HEK293 (cell line): Measurements from ENCODE around the gene OCA2.

Source experiments
- CTCF ChIA-PET: fragments of 350-600 bp; formaldehyde crosslinking; extraction: SDS; loops from one replicate; lab custom pipeline; 2021; ENCODE audit warnings: antibody characterized with exemption; lab: Yijun Ruan, JAX
- POLR2A ChIA-PET: fragments of 300-600 bp; formaldehyde crosslinking; extraction: SDS; loops from one replicate; lab custom pipeline; 2020; ENCODE audit warnings: antibody characterized with exemption, inconsistent platforms; lab: Yijun Ruan, JAX
- H3K27ac ChIP-seq: fragments of 200-500 bp; sonication (Bioruptor generic); 2 replicates; pipeline ENCODE4 v1.5.1; 2014; ENCODE audit warnings: low read depth, low read length, control low read depth, inconsistent platforms; ENCODE audit errors: extremely low read depth
- H3K36me3 ChIP-seq, 2 experiments: fragments of 200-500 bp in 1 of 2; sonication (Bioruptor generic) in 1 of 2; 1 replicate in 1 of 2; 2 replicates in 1 of 2; pipeline ENCODE4 v1.5.1; 2014 to 2017; ENCODE audit warnings: inconsistent platforms in 2 of 2, low read length in 2 of 2; ENCODE audit not compliant: control insufficient read depth in 2 of 2, insufficient read depth in 1 of 2
- H3K4me1 ChIP-seq: fragments of 200-500 bp; sonication (Bioruptor generic); 2 replicates; pipeline ENCODE4 v1.5.1; 2014; ENCODE audit warnings: mild to moderate bottlenecking, low read length, inconsistent platforms; ENCODE audit not compliant: control insufficient read depth, insufficient read depth
- H3K4me3 ChIP-seq: 2 replicates; pipeline ENCODE4 v1.5.1; 2011; ENCODE audit warnings: low read depth, mild to moderate bottlenecking, control low read depth, low read length, moderate library complexity
- H3K9me3 ChIP-seq: fragments of 200-500 bp; sonication (Bioruptor generic); 2 replicates; pipeline ENCODE4 v1.5.1; 2014; ENCODE audit warnings: low read depth, low read length, inconsistent platforms; ENCODE audit not compliant: control insufficient read depth, insufficient read depth
- EGR2 ChIP-seq: fragments of 450-650 bp; formaldehyde crosslinking; IDR thresholded peaks from 2 replicates; pipeline ENCODE4 v1.5.1; 2016; ENCODE audit warnings: low read depth, missing biosample characterization, missing genetic modification characterization
- TCF7L2 ChIP-seq: IDR thresholded peaks from 2 replicates; pipeline ENCODE4 v1.6.1; 2011; ENCODE audit warnings: low read depth, mild to moderate bottlenecking, inconsistent platforms, low read length, moderate library complexity, borderline replicate concordance
- ZBTB8A ChIP-seq: fragments of 450-650 bp; formaldehyde crosslinking; IDR thresholded peaks from 2 replicates; pipeline ENCODE4 v1.5.1; 2016; ENCODE audit warnings: missing biosample characterization, missing genetic modification characterization
- ZNF112 ChIP-seq: fragments of 450-650 bp; formaldehyde crosslinking; IDR thresholded peaks from 2 replicates; pipeline ENCODE4 v1.5.0; 2017; ENCODE audit warnings: missing biosample characterization, missing genetic modification characterization
- ZNF140 ChIP-seq: fragments of 450-650 bp; formaldehyde crosslinking; IDR thresholded peaks from 2 replicates; pipeline ENCODE4 v1.5.1; 2016; ENCODE audit warnings: missing biosample characterization, missing genetic modification characterization
- ZNF248 ChIP-seq: fragments of 450-650 bp; formaldehyde crosslinking; IDR thresholded peaks from 2 replicates; pipeline ENCODE4 v1.5.1; 2017; ENCODE audit warnings: missing biosample characterization, missing genetic modification characterization
- ZNF366 ChIP-seq: fragments of 450-650 bp; formaldehyde crosslinking; conservative IDR thresholded peaks from 2 replicates; pipeline ENCODE4 v1.5.1; 2016; ENCODE audit warnings: missing biosample characterization, missing genetic modification characterization
- ZNF416 ChIP-seq: fragments of 450-650 bp; formaldehyde crosslinking; IDR thresholded peaks from 2 replicates; pipeline ENCODE4 v1.5.1; 2016; ENCODE audit warnings: missing biosample characterization, missing genetic modification characterization
- ZNF513 ChIP-seq: fragments of 450-650 bp; IDR thresholded peaks from 2 replicates; pipeline ENCODE4 v1.5.1; 2018; ENCODE audit warnings: missing biosample characterization, missing genetic modification characterization
- ZNF544 ChIP-seq: fragments of 450-650 bp; formaldehyde crosslinking; IDR thresholded peaks from 2 replicates; pipeline ENCODE4 v1.5.0; 2017; ENCODE audit warnings: missing biosample characterization, missing genetic modification characterization
- ZNF561 ChIP-seq: fragments of 450-650 bp; IDR thresholded peaks from 2 replicates; pipeline ENCODE4 v1.5.1; 2018; ENCODE audit warnings: missing biosample characterization, missing genetic modification characterization, borderline replicate concordance
- ZNF600 ChIP-seq: fragments of 450-650 bp; formaldehyde crosslinking; IDR thresholded peaks from 2 replicates; pipeline ENCODE4 v1.5.1; 2016; ENCODE audit warnings: missing biosample characterization, missing genetic modification characterization
- ZNF701 ChIP-seq: fragments of 450-650 bp; formaldehyde crosslinking; IDR thresholded peaks from 2 replicates; pipeline ENCODE4 v1.5.1; 2016; ENCODE audit warnings: missing biosample characterization, missing genetic modification characterization
- ZNF707 ChIP-seq: fragments of 450-650 bp; formaldehyde crosslinking; IDR thresholded peaks from 2 replicates; pipeline ENCODE4 v1.5.1; 2016; ENCODE audit warnings: missing biosample characterization, missing genetic modification characterization
- TF ChIP-seq, protein P1 (sequence below): fragments of 450-650 bp; formaldehyde crosslinking; IDR thresholded peaks from 2 replicates; pipeline ENCODE4 v1.5.1; 2016; ENCODE audit warnings: missing biosample characterization, missing genetic modification characterization, low read depth
- TF ChIP-seq, protein P2 (sequence below): fragments of 450-650 bp; formaldehyde crosslinking; IDR thresholded peaks from 2 replicates; pipeline ENCODE4 v1.5.1; 2016; ENCODE audit warnings: missing biosample characterization, missing genetic modification characterization
- TF ChIP-seq, protein P3 (sequence below): fragments of 450-650 bp; formaldehyde crosslinking; IDR thresholded peaks from 2 replicates; pipeline ENCODE4 v1.5.1; 2017; ENCODE audit warnings: missing biosample characterization, missing genetic modification characterization
- TF ChIP-seq, protein P4 (sequence below): fragments of 450-650 bp; formaldehyde crosslinking; IDR thresholded peaks from 2 replicates; pipeline ENCODE4 v1.5.1; 2017; ENCODE audit warnings: missing biosample characterization, missing genetic modification characterization
- TF ChIP-seq, protein P5 (sequence below): fragments of 450-650 bp; formaldehyde crosslinking; IDR thresholded peaks from 2 replicates; pipeline ENCODE4 v1.5.1; 2016; ENCODE audit warnings: missing biosample characterization, missing genetic modification characterization

OCA2 gene

GRCh38 chr15:27906802-27907201 is 192.3 kb downstream of the OCA2 start (continued):
- no peak for TF ChIP-seq ZNF600 (tag by site-specific recombination)
- TF ChIP-seq, protein P1, sequence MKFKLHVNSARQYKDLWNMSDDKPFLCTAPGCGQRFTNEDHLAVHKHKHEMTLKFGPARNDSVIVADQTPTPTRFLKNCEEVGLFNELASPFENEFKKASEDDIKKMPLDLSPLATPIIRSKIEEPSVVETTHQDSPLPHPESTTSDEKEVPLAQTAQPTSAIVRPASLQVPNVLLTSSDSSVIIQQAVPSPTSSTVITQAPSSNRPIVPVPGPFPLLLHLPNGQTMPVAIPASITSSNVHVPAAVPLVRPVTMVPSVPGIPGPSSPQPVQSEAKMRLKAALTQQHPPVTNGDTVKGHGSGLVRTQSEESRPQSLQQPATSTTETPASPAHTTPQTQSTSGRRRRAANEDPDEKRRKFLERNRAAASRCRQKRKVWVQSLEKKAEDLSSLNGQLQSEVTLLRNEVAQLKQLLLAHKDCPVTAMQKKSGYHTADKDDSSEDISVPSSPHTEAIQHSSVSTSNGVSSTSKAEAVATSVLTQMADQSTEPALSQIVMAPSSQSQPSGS (tag by site-specific recombination), result no peak
- no peak for TF ChIP-seq ZNF701 (tag by site-specific recombination)
- no peak for TF ChIP-seq ZNF140

GRCh38 chr15:27903405-27903804 is 195.7 kb downstream of the OCA2 start:
- ChIA-PET CTCF (no interaction called here), POLR2A (no interaction called here)
- Histone ChIP-seq H3K4me3 (no peak overlapping the region), H3K9me3 (no peaks in the 10 kb centered on the region), H3K36me3 (no peaks in the 10 kb centered on the region), H3K27ac (no peak overlapping the region), H3K4me1 (no peaks in the 10 kb centered on the region)
- TF ChIP-seq ZBTB8A (tag by site-specific recombination), result no peak
- TF ChIP-seq, protein P2, sequence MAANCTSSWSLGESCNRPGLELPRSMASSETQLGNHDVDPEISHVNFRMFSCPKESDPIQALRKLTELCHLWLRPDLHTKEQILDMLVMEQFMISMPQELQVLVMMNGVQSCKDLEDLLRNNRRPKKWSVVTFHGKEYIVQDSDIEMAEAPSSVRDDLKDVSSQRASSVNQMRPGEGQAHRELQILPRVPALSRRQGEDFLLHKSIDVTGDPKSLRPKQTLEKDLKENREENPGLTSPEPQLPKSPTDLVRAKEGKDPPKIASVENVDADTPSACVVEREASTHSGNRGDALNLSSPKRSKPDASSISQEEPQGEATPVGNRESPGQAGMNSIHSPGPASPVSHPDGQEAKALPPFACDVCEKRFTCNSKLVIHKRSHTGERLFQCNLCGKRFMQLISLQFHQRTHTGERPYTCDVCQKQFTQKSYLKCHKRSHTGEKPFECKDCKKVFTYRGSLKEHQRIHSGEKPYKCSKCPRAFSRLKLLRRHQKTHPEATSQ (tag by site-specific recombination), result no peak
- TF ChIP-seq ZNF112 (tag by site-specific recombination), result no peak
- no peak for TF ChIP-seq EGR2
- TF ChIP-seq ZNF416, result no peak
- no peak for TF ChIP-seq TCF7L2
- TF ChIP-seq ZNF513 (tag by site-specific recombination), result no peak
- TF ChIP-seq, protein P3, sequence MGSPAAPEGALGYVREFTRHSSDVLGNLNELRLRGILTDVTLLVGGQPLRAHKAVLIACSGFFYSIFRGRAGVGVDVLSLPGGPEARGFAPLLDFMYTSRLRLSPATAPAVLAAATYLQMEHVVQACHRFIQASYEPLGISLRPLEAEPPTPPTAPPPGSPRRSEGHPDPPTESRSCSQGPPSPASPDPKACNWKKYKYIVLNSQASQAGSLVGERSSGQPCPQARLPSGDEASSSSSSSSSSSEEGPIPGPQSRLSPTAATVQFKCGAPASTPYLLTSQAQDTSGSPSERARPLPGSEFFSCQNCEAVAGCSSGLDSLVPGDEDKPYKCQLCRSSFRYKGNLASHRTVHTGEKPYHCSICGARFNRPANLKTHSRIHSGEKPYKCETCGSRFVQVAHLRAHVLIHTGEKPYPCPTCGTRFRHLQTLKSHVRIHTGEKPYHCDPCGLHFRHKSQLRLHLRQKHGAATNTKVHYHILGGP, result no peak
- TF ChIP-seq ZNF366 (tag by site-specific recombination), result no peak
- TF ChIP-seq, protein P4, sequence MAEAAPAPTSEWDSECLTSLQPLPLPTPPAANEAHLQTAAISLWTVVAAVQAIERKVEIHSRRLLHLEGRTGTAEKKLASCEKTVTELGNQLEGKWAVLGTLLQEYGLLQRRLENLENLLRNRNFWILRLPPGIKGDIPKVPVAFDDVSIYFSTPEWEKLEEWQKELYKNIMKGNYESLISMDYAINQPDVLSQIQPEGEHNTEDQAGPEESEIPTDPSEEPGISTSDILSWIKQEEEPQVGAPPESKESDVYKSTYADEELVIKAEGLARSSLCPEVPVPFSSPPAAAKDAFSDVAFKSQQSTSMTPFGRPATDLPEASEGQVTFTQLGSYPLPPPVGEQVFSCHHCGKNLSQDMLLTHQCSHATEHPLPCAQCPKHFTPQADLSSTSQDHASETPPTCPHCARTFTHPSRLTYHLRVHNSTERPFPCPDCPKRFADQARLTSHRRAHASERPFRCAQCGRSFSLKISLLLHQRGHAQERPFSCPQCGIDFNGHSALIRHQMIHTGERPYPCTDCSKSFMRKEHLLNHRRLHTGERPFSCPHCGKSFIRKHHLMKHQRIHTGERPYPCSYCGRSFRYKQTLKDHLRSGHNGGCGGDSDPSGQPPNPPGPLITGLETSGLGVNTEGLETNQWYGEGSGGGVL (tag by site-specific recombination), result no peak
- TF ChIP-seq ZNF544, result no peak
- TF ChIP-seq ZNF248 (tag by site-specific recombination), result no peak
- TF ChIP-seq, protein P5, sequence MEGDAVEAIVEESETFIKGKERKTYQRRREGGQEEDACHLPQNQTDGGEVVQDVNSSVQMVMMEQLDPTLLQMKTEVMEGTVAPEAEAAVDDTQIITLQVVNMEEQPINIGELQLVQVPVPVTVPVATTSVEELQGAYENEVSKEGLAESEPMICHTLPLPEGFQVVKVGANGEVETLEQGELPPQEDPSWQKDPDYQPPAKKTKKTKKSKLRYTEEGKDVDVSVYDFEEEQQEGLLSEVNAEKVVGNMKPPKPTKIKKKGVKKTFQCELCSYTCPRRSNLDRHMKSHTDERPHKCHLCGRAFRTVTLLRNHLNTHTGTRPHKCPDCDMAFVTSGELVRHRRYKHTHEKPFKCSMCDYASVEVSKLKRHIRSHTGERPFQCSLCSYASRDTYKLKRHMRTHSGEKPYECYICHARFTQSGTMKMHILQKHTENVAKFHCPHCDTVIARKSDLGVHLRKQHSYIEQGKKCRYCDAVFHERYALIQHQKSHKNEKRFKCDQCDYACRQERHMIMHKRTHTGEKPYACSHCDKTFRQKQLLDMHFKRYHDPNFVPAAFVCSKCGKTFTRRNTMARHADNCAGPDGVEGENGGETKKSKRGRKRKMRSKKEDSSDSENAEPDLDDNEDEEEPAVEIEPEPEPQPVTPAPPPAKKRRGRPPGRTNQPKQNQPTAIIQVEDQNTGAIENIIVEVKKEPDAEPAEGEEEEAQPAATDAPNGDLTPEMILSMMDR, result no peak
- TF ChIP-seq ZNF707 (tag by site-specific recombination), result no peak
- TF ChIP-seq ZNF561, result no peak
